HFFc6 (cell line): Measurements from ENCODE around the gene HHAT. TPM values are rescaled to one million over a fixed set of nuclear protein-coding genes. Genes with fewer than 3 reads are reported as not detected.

Source experiments
- DNase-seq: peaks from one replicate; pipeline ENCODE4 v3.0.0-alpha.2; 2018
- H3K27ac Mint-ChIP-seq: 2 replicates; pipeline ENCODE4 v1.8.0; 2020; ENCODE audit warnings: mild to moderate bottlenecking, mixed read lengths
- H3K27me3 Mint-ChIP-seq: 2 replicates; pipeline ENCODE4 v1.8.0; 2021; ENCODE audit warnings: mild to moderate bottlenecking, moderate library complexity, mixed read lengths; ENCODE audit not compliant: insufficient read depth
- H3K36me3 Mint-ChIP-seq: 2 replicates; pipeline ENCODE4 v1.8.0; 2021; ENCODE audit warnings: low read depth, mixed read lengths
- H3K4me1 Mint-ChIP-seq: 2 replicates; pipeline ENCODE4 v1.8.0; 2020; ENCODE audit warnings: low read depth, mixed read lengths
- H3K4me3 Mint-ChIP-seq: 2 replicates; pipeline ENCODE4 v1.8.0; 2020; ENCODE audit warnings: mild to moderate bottlenecking, moderate library complexity, mixed read lengths
- H3K9me3 Mint-ChIP-seq: 2 replicates; pipeline ENCODE4 v1.8.0; 2020; ENCODE audit warnings: mild to moderate bottlenecking, mixed read lengths
- total RNA-seq, 6 experiments: library from RNA; stranded (reverse); fragmentation: NEBNext Ultra II Directional; extraction: Animal tissue kit (Norgen Biotek cat#: 25700); gene quantifications; 2 replicates in 1 of 6; 3 replicates in 5 of 6; pipeline ENCODE4 v1.2.3, GENCODE V29; 2021
- TF ChIP-seq, protein P1 (sequence below): fragments of 200-600 bp; sonication (generic); IDR thresholded peaks from 2 replicates; pipeline ENCODE4 v1.5.0; 2021; ENCODE audit warnings: antibody characterized with exemption, mild to moderate bottlenecking

HHAT gene
- total RNA-seq, 6 experiments from 2014 or later, result 2.8 to 3.9 (median 3.2) TPM

- Mint-ChIP-seq H3K27me3 (peaks cover 5% of the 10 kb centered on the region), H3K9me3 (no peaks in the 10 kb centered on the region), H3K4me3 (no peak overlapping the region), H3K36me3 (no peaks in the 10 kb centered on the region), H3K27ac (no peak overlapping the region), H3K4me1 (peaks cover 9% of the 10 kb centered on the region; the same call in 1 of the 2 replicates)
- no peak for DNase-seq
- TF ChIP-seq, protein P1, sequence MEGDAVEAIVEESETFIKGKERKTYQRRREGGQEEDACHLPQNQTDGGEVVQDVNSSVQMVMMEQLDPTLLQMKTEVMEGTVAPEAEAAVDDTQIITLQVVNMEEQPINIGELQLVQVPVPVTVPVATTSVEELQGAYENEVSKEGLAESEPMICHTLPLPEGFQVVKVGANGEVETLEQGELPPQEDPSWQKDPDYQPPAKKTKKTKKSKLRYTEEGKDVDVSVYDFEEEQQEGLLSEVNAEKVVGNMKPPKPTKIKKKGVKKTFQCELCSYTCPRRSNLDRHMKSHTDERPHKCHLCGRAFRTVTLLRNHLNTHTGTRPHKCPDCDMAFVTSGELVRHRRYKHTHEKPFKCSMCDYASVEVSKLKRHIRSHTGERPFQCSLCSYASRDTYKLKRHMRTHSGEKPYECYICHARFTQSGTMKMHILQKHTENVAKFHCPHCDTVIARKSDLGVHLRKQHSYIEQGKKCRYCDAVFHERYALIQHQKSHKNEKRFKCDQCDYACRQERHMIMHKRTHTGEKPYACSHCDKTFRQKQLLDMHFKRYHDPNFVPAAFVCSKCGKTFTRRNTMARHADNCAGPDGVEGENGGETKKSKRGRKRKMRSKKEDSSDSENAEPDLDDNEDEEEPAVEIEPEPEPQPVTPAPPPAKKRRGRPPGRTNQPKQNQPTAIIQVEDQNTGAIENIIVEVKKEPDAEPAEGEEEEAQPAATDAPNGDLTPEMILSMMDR, result no peak
Observed at GRCh38 chr1:210525716-210526454, 197.2 kb downstream of the HHAT start.

- Mint-ChIP-seq H3K36me3 (no peaks in the 10 kb centered on the region), H3K4me3 (no peak overlapping the region), H3K27ac (no peak overlapping the region), H3K4me1 (peaks cover 16% of the 10 kb centered on the region; the same call in 1 of the 2 replicates), H3K9me3 (no peaks in the 10 kb centered on the region), H3K27me3 (peaks cover 5% of the 10 kb centered on the region)
- TF ChIP-seq, protein P1, result no peak
- no peak for DNase-seq
Observed at GRCh38 chr1:210527091-210527490, 198.4 kb downstream of the HHAT start.

DNA sequence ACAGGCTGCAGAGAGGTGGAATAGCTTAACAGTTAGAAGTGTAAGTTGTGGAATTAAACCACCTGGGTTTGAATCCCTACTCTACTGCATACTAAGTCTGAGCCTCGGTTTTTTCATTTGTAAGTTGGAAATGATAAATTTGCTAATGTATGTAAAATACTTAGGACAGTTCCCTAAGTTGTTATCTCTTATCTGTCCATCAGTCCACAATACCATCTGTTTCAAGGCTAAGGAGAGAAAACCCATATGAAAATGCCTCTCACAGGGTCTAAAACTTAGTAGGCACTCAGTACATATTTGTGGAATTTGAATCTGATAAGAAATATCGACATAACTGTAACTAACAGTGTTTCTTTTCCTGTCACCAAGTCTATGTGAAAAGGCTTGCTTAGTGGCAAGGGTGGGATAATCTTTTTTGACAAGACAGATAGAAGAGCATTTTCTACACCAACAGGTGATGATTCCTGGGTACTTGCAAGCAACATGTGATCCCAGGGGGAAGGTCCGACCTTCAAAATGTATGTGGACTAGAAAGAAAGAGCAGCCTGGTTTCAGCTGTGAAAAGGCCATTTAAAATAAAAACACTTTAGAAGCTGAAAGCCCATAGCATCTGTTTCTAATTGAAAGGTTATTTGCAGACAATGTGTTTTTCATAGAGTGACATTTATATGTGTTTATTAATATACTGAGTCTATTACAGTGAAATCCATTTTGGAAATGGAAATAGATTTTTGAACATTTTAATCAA lies 202.9 kb downstream of the HHAT start:
- no peak for DNase-seq
- H3K4me1 Mint-ChIP-seq, result peaks cover 6% of the 10 kb centered on the region; the same call in 1 of the 2 replicates
- H3K9me3 Mint-ChIP-seq, result no peaks in the 10 kb centered on the region
- TF ChIP-seq, protein P1, result no peak
- H3K36me3 Mint-ChIP-seq, result no peaks in the 10 kb centered on the region
- no peak overlapping the region for H3K4me3 Mint-ChIP-seq
- H3K27ac Mint-ChIP-seq, result no peak overlapping the region
- H3K27me3 Mint-ChIP-seq, result peaks cover 2% of the 10 kb centered on the region; the same call in 1 of the 2 replicates

GRCh38 chr1:210532223-210532598 lies 203.5 kb downstream of the HHAT start:
- peaks cover 2% of the 10 kb centered on the region; the same call in 1 of the 2 replicates for H3K27me3 Mint-ChIP-seq
- TF ChIP-seq, protein P1, result no peak
- H3K4me3 Mint-ChIP-seq, result no peak overlapping the region
- H3K4me1 Mint-ChIP-seq, result peaks cover 6% of the 10 kb centered on the region; the same call in 1 of the 2 replicates
- H3K9me3 Mint-ChIP-seq, result no peaks in the 10 kb centered on the region
- no peaks in the 10 kb centered on the region for H3K36me3 Mint-ChIP-seq
- no peak overlapping the region for H3K27ac Mint-ChIP-seq
- no peak for DNase-seq

DNA sequence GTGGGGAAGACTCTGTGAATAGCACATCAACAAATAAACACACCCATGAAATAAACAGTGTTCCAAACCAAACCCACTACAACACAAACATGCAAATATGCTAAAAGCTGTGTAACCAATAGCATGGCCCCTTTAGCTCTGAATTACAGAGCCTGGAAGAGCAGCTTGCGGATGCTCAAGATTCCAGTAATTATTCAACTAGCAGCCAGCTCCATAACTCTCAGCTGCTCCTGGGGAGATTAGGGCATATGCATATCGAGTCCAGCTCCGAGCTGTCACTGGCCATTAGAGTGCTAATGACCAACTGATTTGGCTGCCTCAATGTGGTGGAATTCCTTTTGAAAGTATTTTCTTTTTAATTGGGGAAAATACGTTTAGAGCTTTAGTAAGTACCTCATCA lies 207.1 kb downstream of the HHAT start:
- Mint-ChIP-seq H3K9me3 (no peaks in the 10 kb centered on the region), H3K4me3 (no peak overlapping the region), H3K36me3 (no peaks in the 10 kb centered on the region), H3K27ac (no peak overlapping the region), H3K4me1 (peaks cover 6% of the 10 kb centered on the region; the same call in 1 of the 2 replicates), H3K27me3 (peaks cover 2% of the 10 kb centered on the region; the same call in 1 of the 2 replicates)
- no peak for DNase-seq
- TF ChIP-seq, protein P1, result no peak
